Transverse colon (tissue), 4 donors: ENCODE measurements around the gene ERGIC3. TPM values are rescaled to one million over a fixed set of nuclear protein-coding genes. Genes with fewer than 3 reads are reported as not detected.
A peak's percentile ranks its signal among the peaks of the same experiment; 100 is the strongest.

ENCODE experiments used
- DNase-seq: peaks from one replicate; pipeline ENCODE4 v3.0.0-alpha.2; 2019
- H3K27ac ChIP-seq, 4 donors: fragments of 200-600 bp; sonication (generic); 2 replicates each; pipeline ENCODE4 v1.5.1; 2016 to 2018; ENCODE audit warnings: inconsistent platforms in 4 of 4
- H3K27me3 ChIP-seq: fragments of 200-600 bp; sonication (generic); 2 replicates; pipeline ENCODE4 v1.5.1; 2017; ENCODE audit warnings: inconsistent platforms
- H3K36me3 ChIP-seq, 4 donors: fragments of 200-600 bp; sonication (generic); 2 replicates each; pipeline ENCODE4 v1.5.1; 2017 to 2019; ENCODE audit warnings: inconsistent platforms in 4 of 4
- H3K4me1 ChIP-seq, 4 donors: fragments of 200-600 bp; sonication (generic); 2 replicates each; pipeline ENCODE4 v1.5.1; 2017 to 2020; ENCODE audit warnings: inconsistent platforms in 4 of 4
- H3K4me3 ChIP-seq, 4 donors: fragments of 200-600 bp; sonication (generic); 1 replicate in 1 of 4; 2 replicates in 3 of 4; pipeline versions ENCODE4 v1.5.1 to v1.6.1; 2017 to 2019; ENCODE audit warnings: inconsistent platforms in 4 of 4
- H3K9me3 ChIP-seq, 2 donors: fragments of 200-600 bp; sonication (generic); 2 replicates each; pipeline ENCODE4 v1.5.1; 2017 to 2019; ENCODE audit warnings: inconsistent platforms in 2 of 2
- CTCF ChIP-seq, 5 experiments: fragments of 200-600 bp in 3 of 5; fragments of 450-650 bp in 2 of 5; sonication (generic) in 3 of 5; IDR thresholded peaks; 1 replicate in 2 of 5; 2 replicates in 3 of 5; pipeline ENCODE4 v1.5.1; 2016 to 2017; ENCODE audit warnings: antibody characterized with exemption in 5 of 5, inconsistent platforms in 3 of 5, mild to moderate bottlenecking in 2 of 5, moderate library complexity in 1 of 5
- EP300 ChIP-seq: sonication (generic); formaldehyde crosslinking; IDR thresholded peaks from one replicate; pipeline ENCODE4 v1.6.1; 2017; ENCODE audit warnings: antibody characterized with exemption, low read depth
- POLR2A ChIP-seq: fragments of 450-650 bp; IDR thresholded peaks from one replicate; pipeline ENCODE4 v1.6.1; 2016; ENCODE audit warnings: antibody characterized with exemption, mild to moderate bottlenecking, moderate library complexity
- POLR2AphosphoS5 ChIP-seq, 3 donors: sonication (generic); formaldehyde crosslinking; IDR thresholded peaks; one replicate each; pipeline ENCODE4 v1.6.1; 2016; ENCODE audit warnings: antibody characterized with exemption in 3 of 3
- WGBS, 2 donors: methylation state at CpG; one replicate each; pipeline ENCODE4 v1.1.5; 2018; ENCODE audit warnings: low coverage in 1 of 2; 5-methylcytosine and 5-hydroxymethylcytosine counted together
- in situ Hi-C, 4 donors: fragments of 200-750 bp; cut with MboI; loops; one replicate each; pipeline versions ENCODE4 v1.15.0 to v1.15.1; 2017; ENCODE audit warnings: low sequenced_read_pairs in 3 of 4, low pct_ligation_motif_present in 1 of 4, low pct_unique_long_range_greater_than_20kb in 1 of 4
- intact Hi-C: fragments of 100-400 bp; cut with DNase I; formaldehyde crosslinking; loops from one replicate; pipeline ENCODE4 v1.15.1; 2023; ENCODE audit warnings: low total_unique reads
- total RNA-seq, 4 donors: library from RNA; depleted of rRNA; stranded (reverse); fragments of >200 nt; gene quantifications; one replicate each; pipeline ENCODE4 v1.1.0, GENCODE V29; 2016

ERGIC3 gene
- total RNA-seq, 4 donors from 2014 or later, result 115 to 398 (median 237) TPM

- Histone ChIP-seq H3K4me1 (peaks cover 7 to 18% (median 15%) of the 10 kb centered on the region in 4 donors), H3K36me3 (no peaks in the 10 kb centered on the region), H3K27me3 (peaks cover 19% of the 10 kb centered on the region), H3K9me3 (no peaks in the 10 kb centered on the region), H3K27ac (no peak overlapping the region), H3K4me3 (no peak overlapping the region)
- WGBS, 2 donors, result 97% methylated on average over 9 of the region's 9 CpGs; no CpG with 5 or more reads in 1 of the 2 donors
- no peak for DNase-seq
- no peak for TF ChIP-seq EP300
- TF ChIP-seq POLR2A, result no peak
- TF ChIP-seq POLR2AphosphoS5 (IDR thresholded peaks at IDR 0.05), result no peak
- in situ Hi-C loops (no loop called here), intact Hi-C loops (loop anchor here (10.0 kb wide), 1 partner anchor 95 kb away; the partner anchor contains the start of genes NFS1 and ROMO1)
Measured at GRCh38 chr20:35599776-35600120, 57.9 kb downstream of the ERGIC3 start.

GRCh38 chr20:35600176-35600992 lies 58.5 kb downstream of the ERGIC3 start:
- Histone ChIP-seq H3K27ac (peak overlapping the region in 1 of 4 donors; percentile 33), H3K4me3 (peak overlapping the region; percentile 14 to 55 (median 32)), H3K4me1 (peaks cover 7 to 18% (median 15%) of the 10 kb centered on the region in 4 donors), H3K27me3 (peaks cover 19% of the 10 kb centered on the region), H3K36me3 (no peaks in the 10 kb centered on the region), H3K9me3 (no peaks in the 10 kb centered on the region)
- in situ Hi-C loops (no loop called here), intact Hi-C loops (loop anchor here (10.0 kb wide), 1 partner anchor 94 kb away; the partner anchor contains the start of genes NFS1 and ROMO1)
- no peak for DNase-seq
- 53 to 100% methylated on average over 1 to 30 of the region's 34 CpGs for WGBS, 2 donors
- TF ChIP-seq EP300 (no peak), POLR2AphosphoS5 (IDR thresholded peaks at IDR 0.05) (no peak), CTCF (IDR thresholded peaks at IDR 0.05) (no peak), POLR2A (no peak)

- 4% methylated on average over 48 of the region's 103 CpGs; no CpG with 5 or more reads in 1 of the 2 donors for WGBS, 2 donors
- Histone ChIP-seq H3K27me3 (peaks cover 19% of the 10 kb centered on the region), H3K27ac (peak overlapping the region in 3 of 4 donors; percentile 24 to 33 (median 30)), H3K4me1 (peaks cover 7 to 18% (median 15%) of the 10 kb centered on the region in 4 donors), H3K9me3 (no peaks in the 10 kb centered on the region), H3K36me3 (no peaks in the 10 kb centered on the region), H3K4me3 (peak overlapping the region; percentile 14 to 55 (median 32))
- TF ChIP-seq CTCF (IDR thresholded peaks at IDR 0.05) (peak; percentile 14 to 51 (median 44)), POLR2AphosphoS5 (IDR thresholded peaks at IDR 0.05) (peak in 1 of 3 donors; percentile 64), POLR2A (no peak), EP300 (no peak)
- in situ Hi-C loops, result no loop called here
- intact Hi-C loops, result loop anchor here (10.0 kb wide), 1 partner anchor 94 kb away; the partner anchor contains the start of genes NFS1 and ROMO1
- DNase-seq, result peak; percentile 86
Measured at GRCh38 chr20:35600993-35601973, 59.4 kb downstream of the ERGIC3 start.

GRCh38 chr20:35601990-35602389 lies 60.1 kb downstream of the ERGIC3 start:
- in situ Hi-C loops, result no loop called here
- Histone ChIP-seq H3K4me1 (peaks cover 7 to 18% (median 15%) of the 10 kb centered on the region in 4 donors), H3K27me3 (peaks cover 19% of the 10 kb centered on the region), H3K36me3 (no peaks in the 10 kb centered on the region), H3K27ac (peak overlapping the region in 3 of 4 donors; percentile 24 to 33 (median 30)), H3K9me3 (no peaks in the 10 kb centered on the region), H3K4me3 (peak overlapping the region; percentile 11 to 55 (median 32))
- TF ChIP-seq POLR2A, result no peak
- TF ChIP-seq EP300, result no peak
- no peak for TF ChIP-seq CTCF (IDR thresholded peaks at IDR 0.05)
- TF ChIP-seq POLR2AphosphoS5 (IDR thresholded peaks at IDR 0.05), result no peak
- 55% methylated on average over 30 of the region's 30 CpGs; no CpG with 5 or more reads in 1 of the 2 donors for WGBS, 2 donors
- DNase-seq, result no peak
- intact Hi-C loops, result loop anchor here (10.0 kb wide), 1 partner anchor 93 kb away; the partner anchor contains the start of genes NFS1 and ROMO1
